Mesenchymal stem cell (in vitro differentiated cells and primary cell): Measurements from ENCODE around the gene ABCC4.

ENCODE experiments used
- DNase-seq: peaks from one replicate; pipeline ENCODE4 v3.0.0-alpha.2; 2013
- H2AFZ ChIP-seq: one replicate; pipeline ENCODE4 v1.6.1; 2013; ENCODE audit warnings: low read depth, mild to moderate bottlenecking, control low read depth, inconsistent platforms, low read length, moderate library complexity
- H2AK5ac ChIP-seq: 2 replicates; pipeline ENCODE4 v1.6.1; 2013; ENCODE audit warnings: low read length, moderate library complexity, mild to moderate bottlenecking, inconsistent platforms; ENCODE audit not compliant: severe bottlenecking
- H2BK120ac ChIP-seq: one replicate; pipeline ENCODE4 v1.6.1; 2013; ENCODE audit warnings: low read depth, mild to moderate bottlenecking, inconsistent platforms, low read length, moderate library complexity
- H2BK12ac ChIP-seq, 2 experiments: one replicate each; pipeline ENCODE4 v1.6.1; 2013; ENCODE audit warnings: inconsistent platforms in 2 of 2, low read length in 2 of 2, mild to moderate bottlenecking in 2 of 2, moderate library complexity in 2 of 2, control low read depth in 1 of 2
- H2BK15ac ChIP-seq: one replicate; pipeline ENCODE4 v1.6.1; 2013; ENCODE audit warnings: mild to moderate bottlenecking, low read depth, inconsistent platforms; ENCODE audit not compliant: poor library complexity, severe bottlenecking
- H2BK5ac ChIP-seq: 2 replicates; pipeline ENCODE4 v1.6.1; 2013; ENCODE audit warnings: low read depth, mild to moderate bottlenecking, low read length, control low read depth, inconsistent platforms; ENCODE audit not compliant: poor library complexity, severe bottlenecking
- H3K14ac ChIP-seq, 2 experiments: one replicate each; pipeline ENCODE4 v1.6.1; 2013; ENCODE audit warnings: inconsistent platforms in 2 of 2, low read length in 2 of 2, control low read depth in 1 of 2, mild to moderate bottlenecking in 1 of 2, moderate library complexity in 1 of 2
- H3K18ac ChIP-seq, 2 experiments: one replicate each; pipeline ENCODE4 v1.6.1; 2013; ENCODE audit warnings: inconsistent platforms in 2 of 2, low read length in 2 of 2, control low read depth in 1 of 2, low read depth in 1 of 2, mild to moderate bottlenecking in 1 of 2
- H3K23ac ChIP-seq, 2 experiments: one replicate each; pipeline ENCODE4 v1.6.1; 2013; ENCODE audit warnings: inconsistent platforms in 2 of 2, low read length in 2 of 2, mild to moderate bottlenecking in 2 of 2, moderate library complexity in 2 of 2, control low read depth in 1 of 2
- H3K27ac ChIP-seq: 2 replicates; pipeline ENCODE4 v1.5.1; 2013; ENCODE audit warnings: mild to moderate bottlenecking, moderate library complexity, low read length, control low read depth, inconsistent platforms; ENCODE audit not compliant: poor library complexity, severe bottlenecking
- H3K27me3 ChIP-seq, 2 experiments: 2 replicates each; pipeline versions ENCODE4 v1.6.1 to v1.7.0; 2013; ENCODE audit warnings: low read length in 2 of 2, mild to moderate bottlenecking in 2 of 2, moderate library complexity in 2 of 2, control low read depth in 1 of 2, inconsistent platforms in 1 of 2; ENCODE audit not compliant: control insufficient read depth in 1 of 2, insufficient read depth in 1 of 2
- H3K36me3 ChIP-seq, 2 experiments: 2 replicates each; pipeline versions ENCODE4 v1.6.1 to v1.7.0; 2013; ENCODE audit warnings: low read length in 2 of 2, control low read depth in 1 of 2, inconsistent platforms in 1 of 2, low read depth in 1 of 2, mild to moderate bottlenecking in 1 of 2; ENCODE audit not compliant: insufficient read depth in 2 of 2, control insufficient read depth in 1 of 2
- H3K4ac ChIP-seq, 2 experiments: one replicate each; pipeline ENCODE4 v1.6.1; 2013; ENCODE audit warnings: inconsistent platforms in 2 of 2, low read length in 2 of 2, mild to moderate bottlenecking in 2 of 2, moderate library complexity in 2 of 2, control low read depth in 1 of 2, low read depth in 1 of 2
- H3K4me1 ChIP-seq: 2 replicates; pipeline ENCODE4 v1.6.1; 2013; ENCODE audit warnings: low read depth, low read length, control low read depth; ENCODE audit not compliant: control insufficient read depth, insufficient read depth
- H3K4me2 ChIP-seq: 2 replicates; pipeline ENCODE4 v1.6.1; 2013; ENCODE audit warnings: low read length, mild to moderate bottlenecking, inconsistent platforms; ENCODE audit not compliant: poor library complexity, severe bottlenecking
- H3K4me3 ChIP-seq, 2 experiments: 2 replicates each; pipeline versions ENCODE4 v1.5.1 to v1.7.0; 2013; ENCODE audit warnings: low read length in 2 of 2, mild to moderate bottlenecking in 2 of 2, control low read depth in 1 of 2, low read depth in 1 of 2; ENCODE audit not compliant: insufficient read depth in 1 of 2
- H3K79me1 ChIP-seq: replicated peaks from 2 replicates; pipeline ENCODE4 v1.6.1; 2013; ENCODE audit warnings: mild to moderate bottlenecking, control low read depth, low read length, inconsistent platforms; ENCODE audit not compliant: poor library complexity, severe bottlenecking
- H3K9ac ChIP-seq: 2 replicates; pipeline ENCODE4 v1.7.0; 2013; ENCODE audit warnings: mild to moderate bottlenecking, low read length, moderate library complexity
- H3K9me3 ChIP-seq: 2 replicates; pipeline ENCODE4 v1.7.0; 2013; ENCODE audit warnings: mild to moderate bottlenecking, low read length; ENCODE audit not compliant: control insufficient read depth
- H4K8ac ChIP-seq: one replicate; pipeline ENCODE4 v1.6.1; 2013; ENCODE audit warnings: inconsistent platforms, mild to moderate bottlenecking, low read length, moderate library complexity
- H4K91ac ChIP-seq: one replicate; pipeline ENCODE4 v1.6.1; 2013; ENCODE audit warnings: mild to moderate bottlenecking, low read length, inconsistent platforms
- WGBS: methylation state at CpG from one replicate; pipeline ENCODE4 v1.1.7; 2013; ENCODE audit warnings: mixed read lengths; 5-methylcytosine and 5-hydroxymethylcytosine counted together

Gene ABCC4

GRCh38 chr13:95073747-95074311, 227.4 kb downstream of the ABCC4 start:
- Histone ChIP-seq H3K23ac (no peak overlapping the region), H2BK12ac (no peak overlapping the region), H3K9ac (no peak overlapping the region), H4K8ac (no peak overlapping the region), H3K4ac (no peak overlapping the region), H4K91ac (no peak overlapping the region), H3K27me3 (no peaks in the 10 kb centered on the region), H3K4me2 (no peak overlapping the region), H2AFZ (no peak overlapping the region), H3K4me1 (peaks cover 2% of the 10 kb centered on the region), H3K79me1 (peaks cover 13% of the 10 kb centered on the region), H3K9me3 (no peaks in the 10 kb centered on the region), H2AK5ac (no peak overlapping the region), H3K36me3 (peaks cover 42 to 55% of the 10 kb centered on the region in 2 experiments), H3K4me3 (no peak overlapping the region), H3K27ac (no peak overlapping the region), H2BK5ac (no peak overlapping the region), H3K14ac (no peak overlapping the region), H3K18ac (no peak overlapping the region), H2BK120ac (no peak overlapping the region), H2BK15ac (no peak overlapping the region)
- WGBS: 77% methylated on average over 6 of the region's 7 CpGs
- no peak for DNase-seq

- Histone ChIP-seq H3K4me2 (no peak overlapping the region), H3K9ac (no peak overlapping the region), H3K79me1 (peaks cover 16% of the 10 kb centered on the region), H3K23ac (no peak overlapping the region), H3K14ac (no peak overlapping the region), H3K36me3 (peaks cover 34 to 35% of the 10 kb centered on the region in 2 experiments), H2BK12ac (no peak overlapping the region), H3K18ac (no peak overlapping the region), H2AK5ac (no peak overlapping the region), H2AFZ (no peak overlapping the region), H2BK120ac (no peak overlapping the region), H3K9me3 (no peaks in the 10 kb centered on the region), H3K4me3 (no peak overlapping the region), H2BK5ac (no peak overlapping the region), H3K27me3 (no peaks in the 10 kb centered on the region), H3K4ac (no peak overlapping the region), H3K27ac (no peak overlapping the region), H4K91ac (no peak overlapping the region), H4K8ac (peak overlapping the region; percentile 30), H3K4me1 (peaks cover 4% of the 10 kb centered on the region), H2BK15ac (no peak overlapping the region)
- peak; percentile 31 for DNase-seq
- WGBS: 34% methylated on average over 3 of the region's 3 CpGs
Measured at GRCh38 chr13:95067303-95067702, 233.9 kb downstream of the ABCC4 start.

DNA sequence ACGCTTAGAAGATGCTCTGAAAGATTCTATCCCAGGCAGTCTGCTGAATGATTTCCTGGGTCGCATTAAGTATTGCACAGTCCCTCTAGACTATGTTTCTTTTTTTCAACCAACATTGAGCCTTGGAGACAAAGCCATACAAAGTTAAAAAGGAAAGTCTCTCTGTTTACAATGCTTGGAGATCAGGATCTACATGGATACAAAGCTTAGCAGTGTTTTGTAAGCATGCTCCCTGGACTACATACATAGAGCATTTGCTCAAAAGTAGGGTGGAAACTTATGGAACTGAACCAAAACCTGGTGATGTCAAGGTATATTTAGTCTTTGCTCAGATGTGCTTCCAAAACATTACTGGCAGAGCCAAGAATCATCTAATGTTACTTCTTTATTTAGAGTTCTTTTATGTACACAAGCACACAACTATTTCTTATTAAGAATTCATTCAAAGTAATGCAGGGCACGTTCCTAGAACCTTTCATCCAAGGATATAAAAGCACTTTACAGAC, 241.2 kb downstream of the ABCC4 start:
- no peak overlapping the region for H3K4me2 ChIP-seq
- WGBS: 93% methylated on average over 2 of the region's 3 CpGs

GRCh38 chr13:95059306-95059705, 241.9 kb downstream of the ABCC4 start:
- Histone ChIP-seq H2AFZ (no peak overlapping the region), H3K4ac (no peak overlapping the region), H2BK120ac (no peak overlapping the region), H3K79me1 (peaks cover 8% of the 10 kb centered on the region), H3K23ac (no peak overlapping the region), H3K27me3 (no peaks in the 10 kb centered on the region), H3K36me3 (peaks cover 0 to 25% of the 10 kb centered on the region in 2 experiments), H4K91ac (no peak overlapping the region), H2AK5ac (no peak overlapping the region), H3K9me3 (no peaks in the 10 kb centered on the region), H3K4me3 (no peak overlapping the region), H3K14ac (no peak overlapping the region), H3K4me2 (no peak overlapping the region), H2BK5ac (no peak overlapping the region), H2BK15ac (no peak overlapping the region), H2BK12ac (no peak overlapping the region), H4K8ac (no peak overlapping the region), H3K27ac (no peak overlapping the region), H3K18ac (no peak overlapping the region), H3K9ac (no peak overlapping the region), H3K4me1 (no peaks in the 10 kb centered on the region)
- 87% methylated on average over 8 of the region's 8 CpGs for WGBS
- no peak for DNase-seq

More for the DNA sequence above, 241.2 kb downstream of the ABCC4 start:
- H3K27ac ChIP-seq: no peak overlapping the region
- no peak overlapping the region for H2AK5ac ChIP-seq
- no peak overlapping the region for H2BK15ac ChIP-seq
- no peak overlapping the region for H3K9ac ChIP-seq
- H2BK120ac ChIP-seq: no peak overlapping the region
- peak; percentile 28 for DNase-seq
- H2BK5ac ChIP-seq: no peak overlapping the region
- no peaks in the 10 kb centered on the region for H3K27me3 ChIP-seq
- H2BK12ac ChIP-seq: no peak overlapping the region
- no peak overlapping the region for H2AFZ ChIP-seq
- no peak overlapping the region for H3K4ac ChIP-seq
- no peak overlapping the region for H3K23ac ChIP-seq
- H3K4me3 ChIP-seq: no peak overlapping the region
- no peaks in the 10 kb centered on the region for H3K4me1 ChIP-seq
- peaks cover 0 to 25% of the 10 kb centered on the region in 2 experiments for H3K36me3 ChIP-seq
- no peak overlapping the region for H4K8ac ChIP-seq
- no peak overlapping the region for H3K18ac ChIP-seq
- peaks cover 7% of the 10 kb centered on the region for H3K79me1 ChIP-seq
- H3K9me3 ChIP-seq: no peaks in the 10 kb centered on the region
- H3K14ac ChIP-seq: no peak overlapping the region
- H4K91ac ChIP-seq: no peak overlapping the region
